ENCODE data around the gene C3. TPM values are rescaled to one million over a fixed set of nuclear protein-coding genes. Genes with fewer than 3 reads are reported as not detected.

The C3 gene
- total and polyA plus RNA-seq, 2 of the 13 experiments (the other 11 are each of a cell fraction or from before 2014, with no cell fraction given) = 1,455 to 6,272 TPM

DNA sequence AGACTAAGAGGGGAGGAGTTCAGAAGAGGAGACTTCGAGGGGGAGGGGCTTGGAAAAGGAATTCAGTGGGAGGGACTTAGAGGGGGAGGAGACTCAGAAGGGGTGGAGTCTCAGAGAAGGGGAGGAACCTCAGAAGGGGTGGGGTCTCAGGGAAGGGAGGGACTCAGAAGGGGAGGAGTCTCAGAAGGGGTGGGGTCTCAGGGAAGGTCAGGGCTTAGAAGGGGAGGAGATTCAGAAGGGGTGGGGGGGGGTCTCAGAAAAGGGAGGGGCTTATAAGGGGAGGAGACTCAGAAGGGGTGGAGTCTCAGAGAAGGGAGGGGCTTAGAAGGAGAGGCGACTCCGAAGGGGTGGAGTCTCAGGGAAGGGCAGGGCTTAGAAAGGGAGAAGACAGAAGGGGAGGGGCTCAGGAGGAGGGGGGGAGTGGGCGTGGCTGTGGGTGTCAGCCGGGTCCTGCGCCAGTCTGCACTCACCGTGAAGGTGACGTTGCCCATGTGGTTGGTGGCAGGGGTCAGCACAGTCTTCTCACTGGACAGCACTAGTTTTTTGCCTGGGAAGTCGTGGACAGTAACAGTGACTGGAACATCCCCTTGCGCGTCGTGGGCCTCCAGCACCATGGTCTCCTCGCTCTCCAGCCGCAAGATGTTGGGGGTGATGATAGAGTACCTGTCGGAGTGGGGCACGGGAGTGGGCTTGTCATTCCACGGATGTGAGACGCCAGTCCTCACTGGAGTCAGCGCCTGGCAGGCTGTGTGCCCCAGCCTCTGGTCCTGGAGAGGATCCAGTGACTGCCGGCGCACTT lies 1.5 kb downstream of the C3 start (continued):
- TF ChIP-seq HBP1 (CRISPR knock-in tag; IDR thresholded peaks at IDR 0.05; ENCODE audit: low read depth) (no peak), ZBTB10 (CRISPR knock-in tag; IDR thresholded peaks at IDR 0.05; ENCODE audit: borderline replicate concordance) (no peak), NONO (IDR thresholded peaks at IDR 0.05) (no peak), NONO (CRISPR knock-in tag; conservative IDR thresholded peaks at IDR 0.05) (no peak; the same call in 1 of the 2 replicates), ATM (IDR thresholded peaks at IDR 0.05; ENCODE audit: borderline replicate concordance) (no peak), NFYB (CRISPR knock-in tag; IDR thresholded peaks at IDR 0.05) (peak; percentile 36; the same call in 1 of the 2 replicates), FOXA3 (CRISPR knock-in tag; IDR thresholded peaks at IDR 0.05) (no peak), SP5 (CRISPR knock-in tag; IDR thresholded peaks at IDR 0.05; ENCODE audit: borderline replicate concordance, low read depth) (peak; percentile 74), TBX2 (CRISPR knock-in tag; IDR thresholded peaks at IDR 0.05; ENCODE audit: borderline replicate concordance) (peak; percentile 64; the same call in 1 of the 2 replicates), MLX (CRISPR knock-in tag; IDR thresholded peaks at IDR 0.05) (no peak), ADNP (CRISPR knock-in tag; IDR thresholded peaks at IDR 0.05) (no peak), ZNF484 (CRISPR knock-in tag; IDR thresholded peaks at IDR 0.05; ENCODE audit: borderline replicate concordance, low read depth) (no peak), TFDP1 (CRISPR knock-in tag; IDR thresholded peaks at IDR 0.05; ENCODE audit: borderline replicate concordance) (no peak), SCMH1 (CRISPR knock-in tag; IDR thresholded peaks at IDR 0.05; ENCODE audit: borderline replicate concordance) (no peak)
- TF ChIP-seq, protein P1, sequence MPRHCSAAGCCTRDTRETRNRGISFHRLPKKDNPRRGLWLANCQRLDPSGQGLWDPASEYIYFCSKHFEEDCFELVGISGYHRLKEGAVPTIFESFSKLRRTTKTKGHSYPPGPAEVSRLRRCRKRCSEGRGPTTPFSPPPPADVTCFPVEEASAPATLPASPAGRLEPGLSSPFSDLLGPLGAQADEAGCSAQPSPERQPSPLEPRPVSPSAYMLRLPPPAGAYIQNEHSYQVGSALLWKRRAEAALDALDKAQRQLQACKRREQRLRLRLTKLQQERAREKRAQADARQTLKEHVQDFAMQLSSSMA (CRISPR knock-in tag; IDR thresholded peaks at IDR 0.05) = peak; percentile 58; the same call in 1 of the 2 replicates
- TF ChIP-seq, protein P2, sequence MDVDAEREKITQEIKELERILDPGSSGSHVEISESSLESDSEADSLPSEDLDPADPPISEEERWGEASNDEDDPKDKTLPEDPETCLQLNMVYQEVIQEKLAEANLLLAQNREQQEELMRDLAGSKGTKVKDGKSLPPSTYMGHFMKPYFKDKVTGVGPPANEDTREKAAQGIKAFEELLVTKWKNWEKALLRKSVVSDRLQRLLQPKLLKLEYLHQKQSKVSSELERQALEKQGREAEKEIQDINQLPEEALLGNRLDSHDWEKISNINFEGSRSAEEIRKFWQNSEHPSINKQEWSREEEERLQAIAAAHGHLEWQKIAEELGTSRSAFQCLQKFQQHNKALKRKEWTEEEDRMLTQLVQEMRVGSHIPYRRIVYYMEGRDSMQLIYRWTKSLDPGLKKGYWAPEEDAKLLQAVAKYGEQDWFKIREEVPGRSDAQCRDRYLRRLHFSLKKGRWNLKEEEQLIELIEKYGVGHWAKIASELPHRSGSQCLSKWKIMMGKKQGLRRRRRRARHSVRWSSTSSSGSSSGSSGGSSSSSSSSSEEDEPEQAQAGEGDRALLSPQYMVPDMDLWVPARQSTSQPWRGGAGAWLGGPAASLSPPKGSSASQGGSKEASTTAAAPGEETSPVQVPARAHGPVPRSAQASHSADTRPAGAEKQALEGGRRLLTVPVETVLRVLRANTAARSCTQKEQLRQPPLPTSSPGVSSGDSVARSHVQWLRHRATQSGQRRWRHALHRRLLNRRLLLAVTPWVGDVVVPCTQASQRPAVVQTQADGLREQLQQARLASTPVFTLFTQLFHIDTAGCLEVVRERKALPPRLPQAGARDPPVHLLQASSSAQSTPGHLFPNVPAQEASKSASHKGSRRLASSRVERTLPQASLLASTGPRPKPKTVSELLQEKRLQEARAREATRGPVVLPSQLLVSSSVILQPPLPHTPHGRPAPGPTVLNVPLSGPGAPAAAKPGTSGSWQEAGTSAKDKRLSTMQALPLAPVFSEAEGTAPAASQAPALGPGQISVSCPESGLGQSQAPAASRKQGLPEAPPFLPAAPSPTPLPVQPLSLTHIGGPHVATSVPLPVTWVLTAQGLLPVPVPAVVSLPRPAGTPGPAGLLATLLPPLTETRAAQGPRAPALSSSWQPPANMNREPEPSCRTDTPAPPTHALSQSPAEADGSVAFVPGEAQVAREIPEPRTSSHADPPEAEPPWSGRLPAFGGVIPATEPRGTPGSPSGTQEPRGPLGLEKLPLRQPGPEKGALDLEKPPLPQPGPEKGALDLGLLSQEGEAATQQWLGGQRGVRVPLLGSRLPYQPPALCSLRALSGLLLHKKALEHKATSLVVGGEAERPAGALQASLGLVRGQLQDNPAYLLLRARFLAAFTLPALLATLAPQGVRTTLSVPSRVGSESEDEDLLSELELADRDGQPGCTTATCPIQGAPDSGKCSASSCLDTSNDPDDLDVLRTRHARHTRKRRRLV (CRISPR knock-in tag; IDR thresholded peaks at IDR 0.05) = no peak
